NCI-H2227 treated with DMSO at 0.1 percent for 48 hours (cell line): ENCODE data around the gene ANKS1B.
A peak's percentile ranks its signal among the peaks of the same experiment; 100 is the strongest.

ENCODE experiments used
- DNase-seq: peaks from one replicate; lab custom pipeline; 2025; lab: John Stamatoyannopoulos, UW

Gene ANKS1B

DNA sequence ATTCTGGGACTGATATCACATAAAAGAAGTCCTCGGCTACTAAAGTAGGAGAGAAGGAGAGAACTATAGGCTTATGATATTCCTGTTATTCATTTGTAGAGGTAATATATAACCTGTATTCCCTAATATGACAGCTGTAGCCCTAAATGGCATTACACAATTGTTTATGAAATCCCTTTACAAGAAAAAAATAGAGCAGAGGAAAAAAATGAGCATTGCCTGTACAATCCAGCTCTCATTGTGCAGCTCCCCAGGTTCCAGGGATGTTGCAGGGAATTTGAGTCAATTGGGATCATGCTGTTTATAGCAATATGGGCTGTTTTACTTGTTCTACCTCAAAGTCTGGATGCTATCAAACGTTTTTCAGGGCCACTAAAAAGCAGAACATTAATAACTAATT is 1166.5 kb downstream of the ANKS1B start:
- DNase-seq = peak; percentile 53

DNA sequence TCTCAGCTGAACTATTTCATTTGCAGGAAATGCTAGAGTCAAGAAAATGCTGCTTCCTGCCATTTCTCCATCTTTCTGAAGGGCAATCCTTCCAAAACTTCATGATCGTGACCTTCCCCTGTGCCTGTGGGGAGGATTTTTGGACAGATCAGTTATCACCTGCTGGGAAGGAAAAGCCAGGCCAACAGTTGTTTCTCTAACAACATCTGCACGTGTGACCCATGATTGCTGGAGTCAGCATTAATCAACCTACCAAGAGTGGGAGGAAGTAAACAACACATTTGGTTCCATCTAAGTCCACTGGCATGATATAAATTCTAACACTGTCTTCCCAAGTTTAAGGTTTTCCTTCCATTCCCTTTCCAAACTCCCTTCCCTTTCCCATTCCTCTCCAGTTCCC is 1167.0 kb downstream of the ANKS1B start:
- no peak for DNase-seq

DNA sequence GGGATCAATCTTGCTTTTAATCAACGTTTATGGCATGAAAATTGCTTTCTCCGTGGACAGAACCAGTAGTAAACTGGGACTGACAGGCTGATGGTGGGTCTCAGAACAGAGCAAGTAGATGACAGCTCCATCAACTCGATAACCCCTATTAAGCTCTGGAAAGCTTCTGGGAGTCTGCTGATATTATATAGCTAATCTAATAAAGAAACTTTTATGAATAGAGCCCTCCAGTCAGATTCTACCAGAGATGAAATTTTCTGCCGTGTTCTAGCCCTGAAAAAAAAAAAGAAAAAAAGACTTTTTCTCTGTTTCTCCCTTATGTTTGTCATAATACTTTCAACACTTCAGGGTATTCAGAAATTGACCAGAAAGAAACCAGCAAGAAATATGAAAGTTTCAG is 1168.0 kb downstream of the ANKS1B start:
- no peak for DNase-seq

DNA sequence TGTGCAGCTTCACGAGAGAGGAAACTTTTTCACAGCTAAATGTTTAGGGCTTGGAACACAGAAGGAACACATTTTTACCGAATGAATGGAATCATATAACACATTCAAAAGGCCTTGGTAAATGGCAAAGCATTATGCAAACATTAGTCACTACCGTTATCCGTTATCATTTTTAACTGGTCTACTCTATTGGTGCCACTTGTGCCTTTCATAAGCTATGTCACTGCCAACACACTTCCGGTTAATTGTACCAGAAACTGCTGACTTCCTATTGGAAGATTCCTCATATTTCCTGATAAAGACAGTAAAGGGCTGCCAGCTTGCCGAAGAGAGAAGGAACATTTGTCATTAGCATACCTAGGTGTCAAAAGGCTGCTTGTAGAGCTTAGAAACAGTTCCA is 1170.5 kb downstream of the ANKS1B start:
- no peak for DNase-seq

DNA sequence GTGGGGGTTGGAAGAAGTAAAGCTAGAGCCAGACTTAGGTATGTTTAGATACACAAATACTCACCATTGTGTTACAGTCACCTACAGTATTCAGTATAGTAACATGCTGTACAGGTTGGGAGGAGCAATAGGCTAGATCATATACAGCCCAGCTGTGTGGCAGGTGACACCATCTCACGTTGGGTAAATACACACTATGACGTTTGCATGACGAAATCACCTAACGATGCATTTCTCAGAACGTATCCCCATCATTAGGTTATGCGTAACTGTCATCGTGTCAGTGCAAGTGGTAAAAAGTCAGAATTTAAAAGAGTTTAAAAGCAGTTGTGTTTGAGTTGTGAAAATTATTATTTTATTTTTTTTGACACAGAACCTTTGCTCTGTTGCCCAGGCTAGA is 1172.5 kb downstream of the ANKS1B start:
- no peak for DNase-seq

DNA sequence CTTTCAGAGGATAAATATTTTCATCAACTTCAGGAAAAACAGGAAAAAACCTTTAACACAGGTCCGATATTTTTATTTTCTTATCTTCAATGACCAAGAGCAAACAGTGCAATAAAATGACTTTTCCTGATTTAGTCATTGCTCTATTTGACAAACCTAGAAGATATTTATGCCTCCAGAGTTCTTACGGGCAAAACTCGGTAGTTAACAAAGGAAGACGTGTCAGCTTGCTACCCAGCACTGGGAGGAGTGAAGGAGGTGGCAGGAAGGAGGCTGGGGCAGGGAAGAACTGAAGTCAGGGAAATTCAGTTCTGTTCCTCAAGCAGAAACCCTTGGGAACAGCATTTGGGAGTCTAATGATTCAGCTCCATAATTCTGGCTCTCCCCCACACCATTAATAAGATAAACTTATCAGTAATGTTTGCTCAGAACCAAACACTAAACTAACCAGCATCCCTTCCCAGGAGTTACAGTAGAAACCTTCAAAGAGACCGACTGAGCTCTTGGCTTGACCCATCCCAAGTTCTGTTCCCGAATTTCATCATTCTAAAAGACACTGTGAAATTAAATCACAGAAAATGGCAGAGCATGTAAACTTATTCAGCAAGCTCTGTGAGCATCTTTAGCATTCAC is 1176.4 kb downstream of the ANKS1B start:
- DNase-seq = no peak

DNA sequence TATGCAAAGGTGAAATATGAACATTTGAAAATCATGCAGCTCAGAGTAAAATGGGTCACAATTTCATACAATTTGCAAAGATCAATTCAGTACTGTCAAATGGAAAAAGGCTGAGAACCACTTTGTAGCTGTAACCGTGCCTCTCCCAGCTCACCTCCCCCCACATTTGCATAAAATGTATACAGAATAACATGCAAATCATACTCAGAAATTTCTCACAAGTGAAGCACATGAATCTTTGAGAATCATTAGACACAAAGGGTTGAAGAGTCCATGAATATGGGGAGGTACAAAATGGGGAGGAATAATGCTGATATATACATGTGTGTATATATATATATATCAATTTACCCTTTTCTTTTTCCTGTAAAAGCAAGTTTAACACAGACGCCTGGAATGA is 1177.5 kb downstream of the ANKS1B start:
- DNase-seq = no peak

DNA sequence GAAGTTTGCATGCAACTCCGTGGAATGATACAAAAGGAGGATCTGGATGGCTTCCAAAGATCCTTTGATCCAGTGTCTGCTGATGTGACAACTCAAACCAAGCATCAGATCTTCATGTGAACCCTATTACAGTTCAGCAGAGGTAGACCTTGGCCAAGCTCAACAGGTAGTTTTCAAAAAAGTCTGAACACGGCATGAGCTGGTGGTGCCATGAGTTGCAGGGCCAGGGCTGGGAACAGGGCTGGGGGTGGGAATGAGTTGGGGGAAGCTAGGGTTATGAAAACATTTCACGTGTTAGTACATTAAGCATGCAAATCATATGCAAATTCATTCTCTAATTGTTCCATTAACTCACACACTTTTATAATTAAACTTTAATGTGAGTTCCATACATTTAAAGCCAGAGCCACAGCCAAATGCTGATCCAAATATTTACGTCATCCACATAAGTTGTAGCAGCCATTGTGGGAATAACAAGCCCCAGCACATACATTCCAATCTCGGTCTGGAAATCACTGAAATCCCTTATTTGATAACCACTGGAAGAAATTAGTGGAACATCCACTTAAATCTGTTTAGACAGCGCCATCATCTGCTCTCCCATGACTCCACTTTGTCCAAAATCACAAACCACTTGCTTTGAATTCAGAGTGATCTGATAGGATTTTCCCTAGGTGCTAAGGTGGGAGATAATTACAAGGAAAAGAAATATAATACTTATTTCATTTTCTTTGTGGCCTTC is 1181.1 kb downstream of the ANKS1B start:
- no peak for DNase-seq

DNA sequence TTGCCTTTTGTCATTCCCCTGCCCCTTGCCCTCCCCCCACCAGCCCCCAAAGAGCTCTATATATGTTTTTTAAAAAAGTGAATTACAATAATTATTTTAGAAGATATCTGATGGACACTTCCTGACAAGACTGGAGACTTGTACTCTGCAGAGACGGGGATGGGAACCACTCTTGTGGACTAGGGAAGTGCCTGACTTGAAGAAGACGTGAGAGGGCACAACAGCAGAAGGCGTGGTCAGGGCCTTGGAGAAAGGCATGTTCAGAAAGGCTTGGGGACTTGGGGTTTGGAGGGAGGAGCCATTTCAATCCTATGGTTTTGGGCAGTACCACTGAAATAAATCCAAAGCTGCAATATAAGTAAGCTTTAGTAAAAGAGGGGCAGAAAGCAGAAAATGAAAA is 1184.9 kb downstream of the ANKS1B start:
- DNase-seq = peak; percentile 55

DNA sequence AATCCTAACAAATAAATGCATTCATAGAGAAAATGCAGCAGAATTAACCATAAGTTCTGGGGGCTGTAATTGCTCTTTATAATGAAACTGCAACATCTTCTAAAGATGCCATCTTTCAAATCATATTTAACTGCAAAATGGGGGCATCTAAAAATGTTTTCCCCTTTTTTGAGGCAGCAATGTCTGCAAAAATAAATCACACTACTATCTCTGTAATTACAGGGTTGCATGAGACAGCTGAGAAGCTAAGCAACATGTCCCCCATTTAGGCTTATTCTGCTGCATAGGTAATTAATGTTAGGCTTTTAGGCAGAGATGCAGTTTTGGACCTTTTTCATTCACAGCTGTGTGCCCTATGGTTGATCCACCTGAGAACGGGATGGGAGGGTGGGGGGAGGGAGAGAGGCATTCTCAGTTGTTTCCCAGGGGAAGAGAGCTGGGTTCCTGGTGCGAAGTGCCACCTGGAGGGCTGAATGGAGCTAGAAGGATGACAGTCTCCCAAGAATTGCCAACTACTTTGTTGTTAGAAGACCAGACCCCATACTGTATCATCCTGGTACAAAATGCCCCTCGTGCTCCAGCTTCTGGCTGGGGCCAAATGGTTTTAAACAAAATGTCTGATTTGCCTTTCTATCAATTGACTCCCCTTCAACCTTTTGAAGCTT is 1185.5 kb downstream of the ANKS1B start:
- DNase-seq = peak; percentile 90

DNA sequence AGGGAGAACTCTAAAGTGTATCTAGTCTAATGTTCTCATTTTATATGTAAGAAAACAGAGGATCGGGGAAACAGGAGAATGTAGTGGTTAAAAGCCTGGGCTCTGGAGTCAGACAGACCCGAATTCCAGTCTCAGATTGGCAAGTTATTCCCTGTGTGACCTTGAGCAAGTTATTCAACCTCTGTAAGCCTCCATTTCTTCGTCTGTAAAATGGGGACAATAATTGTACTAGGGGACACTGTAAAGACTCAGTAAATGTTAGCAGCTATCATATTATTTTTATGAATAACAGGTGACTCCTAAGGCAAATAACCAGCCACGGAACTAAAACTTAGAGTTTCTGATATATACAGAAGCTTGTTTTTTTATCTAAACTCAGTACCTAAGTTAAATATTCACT is 1187.5 kb downstream of the ANKS1B start:
- DNase-seq = no peak

DNA sequence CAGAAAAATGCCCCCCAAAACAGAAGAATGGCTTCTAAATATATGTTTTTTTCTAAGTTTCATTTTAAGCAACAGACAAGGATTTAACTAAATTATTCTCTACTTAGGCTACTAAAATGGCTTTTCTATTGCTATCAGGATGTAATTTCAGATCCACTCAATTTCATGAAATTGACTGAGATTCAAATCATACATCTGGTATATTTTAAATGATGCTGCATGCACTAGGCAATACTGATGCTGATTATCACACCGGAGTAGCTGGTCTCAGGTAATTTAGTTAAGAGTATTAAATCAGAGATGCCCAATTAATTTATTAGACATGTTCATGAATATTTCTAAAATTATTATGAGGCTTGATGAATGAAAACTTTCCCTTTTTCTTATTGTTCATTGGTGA is 1188.0 kb downstream of the ANKS1B start:
- DNase-seq = no peak

DNA sequence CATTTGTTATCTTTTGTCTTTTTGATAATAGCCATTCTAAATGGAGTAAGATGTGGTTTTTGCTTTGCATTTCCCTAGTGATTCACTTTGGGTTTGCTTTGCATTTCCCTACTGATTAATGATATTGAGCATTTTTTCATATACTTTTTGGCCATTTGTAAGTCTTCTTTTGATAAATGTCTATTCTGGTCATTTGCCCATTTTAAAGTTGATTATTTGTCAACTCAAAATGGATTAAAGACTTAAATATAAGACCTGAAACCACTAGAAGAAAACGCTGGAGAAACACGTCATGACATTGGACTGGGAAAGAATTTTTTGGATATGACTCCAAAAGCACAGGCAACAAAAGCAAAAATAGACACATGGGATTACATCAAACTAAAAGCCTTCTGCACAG is 1191.6 kb downstream of the ANKS1B start:
- DNase-seq = no peak

DNA sequence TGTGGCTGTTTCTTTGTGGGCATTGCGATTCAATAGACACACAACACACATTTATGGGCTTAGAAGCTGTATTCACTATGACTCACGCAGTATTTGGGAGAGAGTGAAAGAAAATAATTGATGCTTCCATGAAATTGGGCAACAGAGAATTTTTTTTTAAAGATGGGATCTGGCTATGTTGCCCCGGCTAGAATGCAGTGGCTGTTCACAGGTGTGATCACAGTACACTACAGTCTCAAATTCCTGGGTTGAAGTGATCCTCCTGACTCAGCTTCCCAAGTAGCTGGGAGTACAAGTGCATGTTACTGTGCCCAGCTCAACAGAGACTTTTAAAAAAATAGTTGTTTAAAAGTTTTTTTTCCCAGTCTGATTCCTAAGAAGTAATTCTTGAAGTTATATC is 1193.3 kb downstream of the ANKS1B start:
- no peak for DNase-seq

DNA sequence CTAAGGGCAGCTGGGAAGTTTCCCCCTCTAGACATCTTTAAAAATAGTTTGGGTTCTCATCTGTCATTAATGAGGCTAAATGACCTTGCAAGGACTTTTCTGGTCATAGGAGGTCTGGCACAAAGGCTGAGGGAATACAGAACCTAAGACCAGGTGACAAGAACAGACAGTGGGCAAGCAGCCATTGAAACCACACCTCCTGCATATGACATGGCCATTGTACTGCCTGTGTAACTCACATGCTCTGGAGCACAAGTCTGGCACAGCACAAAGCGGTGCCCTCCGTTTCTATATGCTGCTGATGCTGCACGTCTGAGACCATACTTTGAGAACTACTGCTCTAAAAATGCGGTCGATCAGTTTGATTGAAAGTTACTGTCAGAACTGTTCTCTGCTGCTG is 1196.3 kb downstream of the ANKS1B start:
- DNase-seq = no peak

DNA sequence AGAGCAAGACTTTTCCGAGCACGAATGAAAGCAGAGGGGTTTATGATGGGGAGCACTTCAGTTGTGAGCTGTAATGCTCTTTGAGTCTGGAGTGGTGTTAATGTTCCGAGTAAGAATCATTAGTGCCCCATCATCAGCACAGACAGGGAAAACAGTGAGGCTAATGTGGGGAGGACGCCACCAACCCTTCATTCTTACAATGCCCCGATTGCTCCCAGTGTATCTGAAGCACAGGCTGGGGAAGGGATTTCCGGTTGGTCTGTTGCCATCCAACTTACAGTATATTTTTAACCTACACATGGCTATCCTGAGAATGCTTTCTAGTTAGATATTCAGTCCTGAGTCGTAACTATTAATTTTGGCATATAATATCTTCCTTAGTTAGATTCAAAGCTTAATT is 1198.1 kb downstream of the ANKS1B start:
- DNase-seq = no peak

DNA sequence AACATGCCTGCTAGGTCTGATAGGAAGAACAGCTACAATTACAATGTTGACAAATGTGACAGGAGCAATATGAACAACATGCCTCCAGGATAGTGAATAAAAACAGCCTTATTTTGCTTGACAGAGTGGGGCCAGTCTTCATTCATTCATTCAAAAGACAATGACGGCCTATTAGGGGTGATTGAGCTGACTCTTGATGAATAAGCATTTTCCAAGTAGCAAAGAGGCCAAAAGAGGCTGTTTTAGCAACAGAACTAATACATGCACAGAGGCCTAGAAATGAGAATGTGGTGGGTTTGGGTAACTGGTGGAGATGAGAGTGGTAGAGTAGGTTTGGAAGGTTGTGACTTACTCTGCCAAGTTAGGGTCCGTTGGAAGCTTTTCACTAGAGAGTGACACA is 1201.3 kb downstream of the ANKS1B start:
- no peak for DNase-seq

DNA sequence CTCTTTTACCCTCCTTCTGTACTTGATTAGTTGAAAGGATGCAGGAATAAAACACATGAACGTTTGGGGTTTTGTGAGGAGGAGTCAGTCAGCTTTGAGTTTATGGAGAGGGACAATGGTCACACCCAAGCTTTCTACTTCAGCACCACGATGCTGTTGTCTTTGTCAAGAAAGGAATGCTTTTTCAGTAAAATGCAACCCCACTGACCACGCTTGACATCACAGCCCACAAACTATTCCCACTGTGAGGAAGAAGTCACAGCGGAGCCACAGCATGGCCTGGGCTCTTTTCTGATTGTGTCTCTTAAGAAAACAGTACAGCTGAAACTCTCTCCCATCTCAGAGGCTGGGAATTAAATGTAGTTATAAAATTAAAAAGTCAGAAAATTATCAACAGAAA is 1204.5 kb downstream of the ANKS1B start:
- DNase-seq = no peak

DNA sequence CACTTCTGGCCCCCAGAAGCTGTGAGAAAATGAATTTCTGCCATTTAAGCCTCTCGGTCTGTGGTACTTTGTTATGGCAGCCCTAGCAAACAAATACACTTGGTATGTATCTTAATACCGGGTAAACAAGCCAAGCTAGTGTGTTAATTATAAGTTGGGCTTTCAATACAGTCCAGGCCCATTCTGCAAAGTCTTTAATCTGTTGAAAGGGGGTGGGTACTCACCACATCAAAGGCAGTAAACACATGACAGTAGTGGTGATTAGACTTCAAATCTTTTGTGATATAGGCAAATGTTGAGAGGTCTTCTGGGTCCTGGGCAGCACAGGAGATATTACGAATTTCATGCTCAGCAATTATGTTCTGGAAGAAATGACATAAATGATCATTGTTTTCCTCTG is 1211.9 kb downstream of the ANKS1B start:
- no peak for DNase-seq

DNA sequence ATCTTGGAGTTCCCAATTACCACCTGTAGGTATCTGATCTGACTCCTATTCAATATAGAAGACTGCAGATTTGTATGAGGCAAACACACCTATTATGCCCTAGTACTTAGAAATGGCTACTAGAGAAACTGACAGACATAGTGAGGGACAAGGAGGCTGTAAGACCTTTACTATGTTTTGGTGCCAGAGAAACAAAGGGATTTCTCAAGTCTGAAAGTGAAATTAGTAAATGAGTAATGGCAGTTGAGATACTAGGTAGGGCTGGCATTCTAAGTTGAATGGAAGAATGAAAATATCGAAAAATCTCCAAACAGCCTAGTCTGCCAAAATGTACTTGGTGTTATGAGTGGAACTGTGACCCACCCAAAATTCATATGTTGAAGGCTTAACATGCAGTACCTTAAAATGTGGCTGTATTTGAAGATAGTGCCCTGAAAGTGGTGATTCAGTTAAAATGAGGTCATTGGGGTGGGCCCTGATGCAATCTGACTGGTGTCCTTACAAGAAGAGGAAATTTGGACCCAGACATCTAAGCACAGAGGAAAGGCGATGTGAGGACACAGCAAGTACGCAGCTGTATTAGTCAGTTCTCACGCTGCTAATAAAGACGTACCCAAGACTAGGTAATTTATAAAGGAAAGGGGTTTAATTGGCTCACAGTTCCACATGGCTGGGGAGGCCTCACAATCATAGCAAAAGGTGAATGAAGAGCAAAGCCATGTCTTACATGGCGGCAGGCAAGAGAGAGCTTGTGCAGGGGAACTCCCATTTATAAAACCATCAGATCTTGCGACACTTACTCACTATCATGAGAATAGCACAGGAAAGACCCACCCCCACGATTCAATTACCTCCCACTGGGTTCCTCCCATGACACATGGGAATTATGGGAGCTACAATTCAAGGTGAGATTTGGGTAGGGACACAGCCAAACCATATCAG is 1212.7 kb downstream of the ANKS1B start:
- DNase-seq = no peak

DNA sequence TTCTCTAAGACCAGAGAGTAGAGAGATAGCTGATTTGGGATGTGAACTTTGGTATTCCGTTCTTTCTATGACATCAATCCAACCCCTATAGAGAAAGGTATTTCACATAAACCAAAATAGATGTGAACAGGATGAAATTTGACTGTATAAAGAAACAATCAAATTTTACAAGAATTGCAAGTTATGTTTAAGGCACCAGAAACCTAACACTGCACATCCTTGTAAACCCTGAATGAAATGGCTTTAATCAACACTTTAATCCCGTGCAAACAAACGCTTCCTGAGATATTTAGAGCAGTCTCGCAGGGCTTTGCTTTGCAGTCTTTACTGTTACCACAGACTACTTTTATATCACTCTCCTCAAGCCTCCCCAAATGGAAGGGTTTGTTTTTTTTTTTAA is 1214.5 kb downstream of the ANKS1B start:
- no peak for DNase-seq

DNA sequence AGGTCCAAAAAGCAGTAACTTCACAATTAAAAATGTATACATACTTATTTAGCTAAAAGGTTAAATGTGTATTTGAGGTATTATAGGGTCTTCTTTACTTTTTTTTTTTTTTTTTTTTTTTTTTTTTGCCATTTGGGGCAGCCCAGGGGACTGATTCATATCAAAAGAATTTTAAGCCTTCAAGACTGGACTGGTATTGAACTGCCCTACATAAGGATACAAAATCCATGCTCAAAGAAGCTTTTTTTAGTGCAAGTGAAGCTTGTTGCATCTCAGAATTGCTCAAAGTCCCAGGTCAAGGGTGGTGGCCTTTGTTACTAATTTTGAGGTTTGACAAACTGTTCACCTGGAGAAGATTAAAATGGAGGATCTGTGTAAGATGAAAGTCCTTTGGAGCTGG is 1215.7 kb downstream of the ANKS1B start:
- DNase-seq = no peak
